ENCODE measurements around the gene KPTN. TPM values are rescaled to one million over a fixed set of nuclear protein-coding genes. Genes with fewer than 3 reads are reported as not detected.

The KPTN gene
- total RNA-seq, 1 experiment from 2014 or later, result 23.8 TPM

DNA sequence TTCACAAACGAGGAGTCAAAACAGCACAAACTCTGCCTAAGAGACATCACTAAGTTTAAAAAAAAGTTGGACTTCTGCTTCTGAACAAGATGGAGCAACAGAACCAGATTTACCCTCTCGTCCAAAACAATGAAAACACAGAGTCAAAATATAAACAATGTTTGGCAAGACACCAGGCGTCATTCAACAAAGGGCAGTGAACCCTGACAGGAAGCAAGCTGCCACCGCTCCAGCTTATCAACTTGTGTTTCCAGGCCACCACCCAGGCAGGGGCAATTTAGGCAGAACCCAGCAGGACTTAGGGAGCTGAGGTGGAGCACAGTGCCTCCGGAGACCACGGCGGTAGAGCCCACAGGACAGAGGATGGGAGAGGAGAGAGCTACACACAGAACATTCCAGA lies 39.5 kb upstream of the KPTN start:
- no TSS peak for BruUV-seq (replicated peaks)
- Histone ChIP-seq H3K9me3 (ENCODE audit: control insufficient read depth in 1 of 2, insufficient read depth in 1 of 2, low read depth in 1 of 2, low read length in 2 of 2) (no peaks in the 10 kb centered on the region), H3K9ac (ENCODE audit: low read length) (no peak overlapping the region), H3K36me3 (ENCODE audit: control insufficient read depth in 1 of 2, insufficient read depth in 2 of 2, low read length in 2 of 2) (no peaks in the 10 kb centered on the region), H3K9me2 (ENCODE audit: insufficient read depth) (no peaks in the 10 kb centered on the region), H3K4me1 (ENCODE audit: control insufficient read depth in 1 of 2, insufficient read depth in 2 of 2, low read length in 2 of 2) (no peaks in the 10 kb centered on the region), H3K79me2 (ENCODE audit: insufficient read depth, low read length) (no peaks in the 10 kb centered on the region), H3K27ac (ENCODE audit: low read depth, low read length) (no peak overlapping the region), H2AFZ (ENCODE audit: low read depth, low read length, poor library complexity, severe bottlenecking) (no peak overlapping the region), H3K4me2 (ENCODE audit: low read length) (no peak overlapping the region), H3K27me3 (ENCODE audit: insufficient read depth, low read length) (no peaks in the 10 kb centered on the region), H3K4me3 (replicated peaks in 1 of 2; ENCODE audit: low read depth in 1 of 2, low read length in 2 of 2) (no peak overlapping the region), H4K20me1 (ENCODE audit: insufficient read depth) (no peaks in the 10 kb centered on the region)
- TF ChIP-seq SRF (IDR thresholded peaks at IDR 0.05; ENCODE audit: low read depth) (no peak), SIN3A (IDR thresholded peaks at IDR 0.05; ENCODE audit: low read depth) (no peak), TCF7L2 (IDR thresholded peaks at IDR 0.05; ENCODE audit: borderline replicate concordance, extremely low read depth, insufficient read depth, insufficient read length) (no peak), CEBPB (IDR thresholded peaks at IDR 0.05; ENCODE audit: low read depth) (no peak), ZNF274 (IDR thresholded peaks at IDR 0.05; ENCODE audit: low read depth, low read length) (no peak), CBX3 (IDR thresholded peaks at IDR 0.05; ENCODE audit: low read depth) (no peak)
- TF ChIP-seq, protein P1, sequence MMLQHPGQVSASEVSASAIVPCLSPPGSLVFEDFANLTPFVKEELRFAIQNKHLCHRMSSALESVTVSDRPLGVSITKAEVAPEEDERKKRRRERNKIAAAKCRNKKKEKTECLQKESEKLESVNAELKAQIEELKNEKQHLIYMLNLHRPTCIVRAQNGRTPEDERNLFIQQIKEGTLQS (IDR thresholded peaks at IDR 0.05), result no peak
- intact Hi-C loops (cut with micrococcal nuclease), result no loop called here
- ChIA-PET CTCF (interaction anchor here (1.4 kb wide), 1 partner anchor 8 kb away, joined by 11 read pairs; the partner anchor contains the start of gene NAPA), RAD21 (ENCODE audit: low non-redundant PET in 1 of 2, low total read pairs in 2 of 2, uncharacterized antibody in 2 of 2, unreplicated experiment in 2 of 2) (no interaction called here), POLR2A (no interaction called here)
- no peak for ATAC-seq
- DNase-seq (ENCODE audit: low read depth, low spot score), result no peak

DNA sequence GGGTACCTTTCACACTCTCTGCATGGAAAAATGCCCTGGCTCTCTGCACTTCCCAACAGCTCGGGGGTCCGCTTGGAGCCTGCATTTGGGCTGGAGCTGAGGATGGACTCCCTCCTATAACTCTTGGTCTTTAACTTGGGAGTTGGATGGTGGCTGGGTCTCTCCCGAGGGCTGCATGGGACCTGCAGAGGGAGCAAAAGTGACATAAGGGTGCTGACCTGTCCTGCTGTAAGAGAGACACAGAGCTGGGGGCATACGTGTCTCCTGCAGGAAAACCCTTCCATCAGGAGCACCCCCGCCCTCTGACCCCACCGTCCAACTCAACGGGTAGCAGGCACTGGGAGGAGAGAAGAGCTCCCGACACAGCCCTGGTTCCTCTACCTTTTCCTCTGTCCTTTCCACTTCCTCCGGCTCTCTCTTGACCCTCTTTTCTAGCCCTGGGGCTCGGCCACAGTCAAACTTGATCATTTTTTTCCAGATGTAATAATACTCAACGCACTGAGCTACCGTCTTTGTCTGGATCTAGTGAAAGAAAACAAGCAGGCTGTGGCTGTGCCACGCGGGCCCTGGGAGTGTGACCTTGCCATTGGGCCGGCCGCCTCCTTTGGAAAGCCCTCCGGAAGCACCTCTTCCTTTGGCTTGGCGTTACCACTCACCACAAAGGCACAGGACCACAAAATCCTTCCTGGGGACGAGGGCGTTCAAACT lies 37.6 kb upstream of the KPTN start:
- ATAC-seq (no peak), DNase-seq (ENCODE audit: low read depth, low spot score) (no peak)
- Histone ChIP-seq H3K4me3 (replicated peaks in 1 of 2; ENCODE audit: low read depth in 1 of 2, low read length in 2 of 2) (no peak overlapping the region), H3K9ac (ENCODE audit: low read length) (no peak overlapping the region), H3K4me2 (ENCODE audit: low read length) (no peak overlapping the region), H3K4me1 (ENCODE audit: control insufficient read depth in 1 of 2, insufficient read depth in 2 of 2, low read length in 2 of 2) (no peaks in the 10 kb centered on the region), H4K20me1 (ENCODE audit: insufficient read depth) (no peaks in the 10 kb centered on the region), H3K79me2 (ENCODE audit: insufficient read depth, low read length) (no peaks in the 10 kb centered on the region), H2AFZ (ENCODE audit: low read depth, low read length, poor library complexity, severe bottlenecking) (no peak overlapping the region), H3K36me3 (ENCODE audit: control insufficient read depth in 1 of 2, insufficient read depth in 2 of 2, low read length in 2 of 2) (no peaks in the 10 kb centered on the region), H3K27ac (ENCODE audit: low read depth, low read length) (no peak overlapping the region), H3K9me2 (ENCODE audit: insufficient read depth) (no peaks in the 10 kb centered on the region), H3K9me3 (ENCODE audit: control insufficient read depth in 1 of 2, insufficient read depth in 1 of 2, low read depth in 1 of 2, low read length in 2 of 2) (no peaks in the 10 kb centered on the region), H3K27me3 (ENCODE audit: insufficient read depth, low read length) (no peaks in the 10 kb centered on the region)
- ChIA-PET RAD21 (ENCODE audit: low non-redundant PET in 1 of 2, low total read pairs in 2 of 2, uncharacterized antibody in 2 of 2, unreplicated experiment in 2 of 2) (no interaction called here), POLR2A (no interaction called here), CTCF (interaction anchor here (0.6 kb wide), 1 partner anchor 224 kb away, joined by 3 read pairs; no protein-coding TSS in a partner anchor)
- no TSS peak for BruUV-seq (replicated peaks)
- intact Hi-C loops (cut with micrococcal nuclease), result no loop called here
- TF ChIP-seq, protein P2, sequence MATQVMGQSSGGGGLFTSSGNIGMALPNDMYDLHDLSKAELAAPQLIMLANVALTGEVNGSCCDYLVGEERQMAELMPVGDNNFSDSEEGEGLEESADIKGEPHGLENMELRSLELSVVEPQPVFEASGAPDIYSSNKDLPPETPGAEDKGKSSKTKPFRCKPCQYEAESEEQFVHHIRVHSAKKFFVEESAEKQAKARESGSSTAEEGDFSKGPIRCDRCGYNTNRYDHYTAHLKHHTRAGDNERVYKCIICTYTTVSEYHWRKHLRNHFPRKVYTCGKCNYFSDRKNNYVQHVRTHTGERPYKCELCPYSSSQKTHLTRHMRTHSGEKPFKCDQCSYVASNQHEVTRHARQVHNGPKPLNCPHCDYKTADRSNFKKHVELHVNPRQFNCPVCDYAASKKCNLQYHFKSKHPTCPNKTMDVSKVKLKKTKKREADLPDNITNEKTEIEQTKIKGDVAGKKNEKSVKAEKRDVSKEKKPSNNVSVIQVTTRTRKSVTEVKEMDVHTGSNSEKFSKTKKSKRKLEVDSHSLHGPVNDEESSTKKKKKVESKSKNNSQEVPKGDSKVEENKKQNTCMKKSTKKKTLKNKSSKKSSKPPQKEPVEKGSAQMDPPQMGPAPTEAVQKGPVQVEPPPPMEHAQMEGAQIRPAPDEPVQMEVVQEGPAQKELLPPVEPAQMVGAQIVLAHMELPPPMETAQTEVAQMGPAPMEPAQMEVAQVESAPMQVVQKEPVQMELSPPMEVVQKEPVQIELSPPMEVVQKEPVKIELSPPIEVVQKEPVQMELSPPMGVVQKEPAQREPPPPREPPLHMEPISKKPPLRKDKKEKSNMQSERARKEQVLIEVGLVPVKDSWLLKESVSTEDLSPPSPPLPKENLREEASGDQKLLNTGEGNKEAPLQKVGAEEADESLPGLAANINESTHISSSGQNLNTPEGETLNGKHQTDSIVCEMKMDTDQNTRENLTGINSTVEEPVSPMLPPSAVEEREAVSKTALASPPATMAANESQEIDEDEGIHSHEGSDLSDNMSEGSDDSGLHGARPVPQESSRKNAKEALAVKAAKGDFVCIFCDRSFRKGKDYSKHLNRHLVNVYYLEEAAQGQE (IDR thresholded peaks at IDR 0.05; ENCODE audit: low read depth), result no peak
- TF ChIP-seq, protein P3, sequence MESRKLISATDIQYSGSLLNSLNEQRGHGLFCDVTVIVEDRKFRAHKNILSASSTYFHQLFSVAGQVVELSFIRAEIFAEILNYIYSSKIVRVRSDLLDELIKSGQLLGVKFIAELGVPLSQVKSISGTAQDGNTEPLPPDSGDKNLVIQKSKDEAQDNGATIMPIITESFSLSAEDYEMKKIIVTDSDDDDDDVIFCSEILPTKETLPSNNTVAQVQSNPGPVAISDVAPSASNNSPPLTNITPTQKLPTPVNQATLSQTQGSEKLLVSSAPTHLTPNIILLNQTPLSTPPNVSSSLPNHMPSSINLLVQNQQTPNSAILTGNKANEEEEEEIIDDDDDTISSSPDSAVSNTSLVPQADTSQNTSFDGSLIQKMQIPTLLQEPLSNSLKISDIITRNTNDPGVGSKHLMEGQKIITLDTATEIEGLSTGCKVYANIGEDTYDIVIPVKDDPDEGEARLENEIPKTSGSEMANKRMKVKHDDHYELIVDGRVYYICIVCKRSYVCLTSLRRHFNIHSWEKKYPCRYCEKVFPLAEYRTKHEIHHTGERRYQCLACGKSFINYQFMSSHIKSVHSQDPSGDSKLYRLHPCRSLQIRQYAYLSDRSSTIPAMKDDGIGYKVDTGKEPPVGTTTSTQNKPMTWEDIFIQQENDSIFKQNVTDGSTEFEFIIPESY (IDR thresholded peaks at IDR 0.05; ENCODE audit: extremely low read depth, insufficient replicate concordance, low read length), result no peak
- no peak for TF ChIP-seq POLR2AphosphoS5 (IDR thresholded peaks at IDR 0.05; ENCODE audit: low read depth, low read length)
- TF ChIP-seq, protein P4, sequence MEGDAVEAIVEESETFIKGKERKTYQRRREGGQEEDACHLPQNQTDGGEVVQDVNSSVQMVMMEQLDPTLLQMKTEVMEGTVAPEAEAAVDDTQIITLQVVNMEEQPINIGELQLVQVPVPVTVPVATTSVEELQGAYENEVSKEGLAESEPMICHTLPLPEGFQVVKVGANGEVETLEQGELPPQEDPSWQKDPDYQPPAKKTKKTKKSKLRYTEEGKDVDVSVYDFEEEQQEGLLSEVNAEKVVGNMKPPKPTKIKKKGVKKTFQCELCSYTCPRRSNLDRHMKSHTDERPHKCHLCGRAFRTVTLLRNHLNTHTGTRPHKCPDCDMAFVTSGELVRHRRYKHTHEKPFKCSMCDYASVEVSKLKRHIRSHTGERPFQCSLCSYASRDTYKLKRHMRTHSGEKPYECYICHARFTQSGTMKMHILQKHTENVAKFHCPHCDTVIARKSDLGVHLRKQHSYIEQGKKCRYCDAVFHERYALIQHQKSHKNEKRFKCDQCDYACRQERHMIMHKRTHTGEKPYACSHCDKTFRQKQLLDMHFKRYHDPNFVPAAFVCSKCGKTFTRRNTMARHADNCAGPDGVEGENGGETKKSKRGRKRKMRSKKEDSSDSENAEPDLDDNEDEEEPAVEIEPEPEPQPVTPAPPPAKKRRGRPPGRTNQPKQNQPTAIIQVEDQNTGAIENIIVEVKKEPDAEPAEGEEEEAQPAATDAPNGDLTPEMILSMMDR (IDR thresholded peaks at IDR 0.05 in 2 of 3, conservative IDR thresholded peaks at IDR 0.05 in 1 of 3; ENCODE audit: borderline replicate concordance in 1 of 3, insufficient read depth in 1 of 3, low read depth in 2 of 3, low read length in 2 of 3), result no peak
- no peak for TF ChIP-seq SIN3A (IDR thresholded peaks at IDR 0.05; ENCODE audit: low read depth)

Measured in HCT116 (cell line).